Right atrium auricular region (tissue), 2 donors: Measurements from ENCODE around the gene TMEM131L. TPM values are rescaled to one million over a fixed set of nuclear protein-coding genes. Genes with fewer than 3 reads are reported as not detected.
"Not testable (repeated sequence)": the region's sequence is repeated elsewhere in the genome, so short reads cannot be mapped to it uniquely, and the experiment has no call there.

Experiments used
- DNase-seq: peaks from one replicate; pipeline ENCODE4 v3.0.0-alpha.2; 2019; ENCODE audit warnings: low spot score
- H3K27ac ChIP-seq, 2 donors: fragments of 200-600 bp; sonication (generic); 1 replicate in 1 of 2; 2 replicates in 1 of 2; pipeline ENCODE4 v1.5.1; 2016 to 2019
- H3K27me3 ChIP-seq, 2 donors: fragments of 200-600 bp; sonication (generic); one replicate each; pipeline versions ENCODE4 v1.5.1 to v1.6.0; 2017 to 2019
- H3K36me3 ChIP-seq: fragments of 200-600 bp; sonication (generic); one replicate; pipeline ENCODE4 v1.5.1; 2016
- H3K4me1 ChIP-seq, 2 donors: fragments of 200-600 bp; sonication (generic); one replicate each; pipeline versions ENCODE4 v1.5.1 to v1.6.0; 2017 to 2019
- H3K4me3 ChIP-seq, 2 donors: fragments of 200-600 bp; sonication (generic); 1 replicate in 1 of 2; 2 replicates in 1 of 2; pipeline ENCODE4 v1.5.1; 2017 to 2019; ENCODE audit warnings: mild to moderate bottlenecking in 1 of 2, moderate library complexity in 1 of 2
- H3K9me3 ChIP-seq, 2 donors: fragments of 200-600 bp; sonication (generic); one replicate each; pipeline ENCODE4 v1.5.1; 2019
- CTCF ChIP-seq, 2 donors: fragments of 200-600 bp; sonication (generic); IDR thresholded peaks; one replicate each; pipeline ENCODE4 v1.5.1; 2019; ENCODE audit warnings: antibody characterized with exemption in 2 of 2
- total RNA-seq, 2 donors: library from RNA; depleted of rRNA; stranded (reverse); fragments of >200 nt; gene quantifications; one replicate each; pipeline ENCODE4 v1.1.0, GENCODE V29; 2016

Gene TMEM131L
- total RNA-seq, 2 donors from 2014 or later, result 10.9 to 15.4 TPM

- no peaks in the 10 kb centered on the region for H3K27me3 ChIP-seq
- no peak for DNase-seq
- H3K36me3 ChIP-seq, result no peaks in the 10 kb centered on the region
- no peaks in the 10 kb centered on the region for H3K9me3 ChIP-seq
- no peak overlapping the region for H3K4me3 ChIP-seq
- H3K27ac ChIP-seq, result no peak overlapping the region
- no peak for TF ChIP-seq CTCF (IDR thresholded peaks at IDR 0.05)
- no peaks in the 10 kb centered on the region for H3K4me1 ChIP-seq
These were observed 15.6 kb upstream of the TMEM131L start for GRCh38 chr4:153450544-153450917.

GRCh38 chr4:153451145-153451544 is 15.0 kb upstream of the TMEM131L start:
- not testable (repeated sequence) for H3K4me3 ChIP-seq, DNase-seq, H3K36me3 ChIP-seq, H3K4me1 ChIP-seq, H3K9me3 ChIP-seq, H3K27ac ChIP-seq, H3K27me3 ChIP-seq

- TF ChIP-seq CTCF (IDR thresholded peaks at IDR 0.05), result no peak
- Histone ChIP-seq H3K4me3 (no peak overlapping the region), H3K4me1 (no peaks in the 10 kb centered on the region), H3K27ac (no peak overlapping the region), H3K36me3 (no peaks in the 10 kb centered on the region), H3K9me3 (no peaks in the 10 kb centered on the region), H3K27me3 (no peaks in the 10 kb centered on the region)
- no peak for DNase-seq
These were observed 14.1 kb upstream of the TMEM131L start for GRCh38 chr4:153451911-153452657.

GRCh38 chr4:153452658-153453378 is 13.3 kb upstream of the TMEM131L start:
- DNase-seq, result no peak
- Histone ChIP-seq H3K4me1 (no peaks in the 10 kb centered on the region), H3K27me3 (no peaks in the 10 kb centered on the region), H3K9me3 (no peaks in the 10 kb centered on the region), H3K4me3 (no peak overlapping the region), H3K36me3 (no peaks in the 10 kb centered on the region), H3K27ac (no peak overlapping the region)
- TF ChIP-seq CTCF (IDR thresholded peaks at IDR 0.05), result no peak

- H3K9me3 ChIP-seq, result no peaks in the 10 kb centered on the region
- H3K4me1 ChIP-seq, result no peaks in the 10 kb centered on the region
- no peak overlapping the region for H3K27ac ChIP-seq
- DNase-seq, result no peak
- TF ChIP-seq CTCF (IDR thresholded peaks at IDR 0.05), result no peak
- no peaks in the 10 kb centered on the region for H3K36me3 ChIP-seq
- H3K27me3 ChIP-seq, result no peaks in the 10 kb centered on the region
- no peak overlapping the region for H3K4me3 ChIP-seq
These were observed 12.8 kb upstream of the TMEM131L start for GRCh38 chr4:153453402-153453801.

GRCh38 chr4:153458969-153459368 is 7.2 kb upstream of the TMEM131L start:
- H3K4me3 ChIP-seq, result no peak overlapping the region
- H3K4me1 ChIP-seq, result no peaks in the 10 kb centered on the region
- no peak overlapping the region for H3K27ac ChIP-seq
- DNase-seq, result no peak
- TF ChIP-seq CTCF (IDR thresholded peaks at IDR 0.05), result no peak
- no peaks in the 10 kb centered on the region for H3K27me3 ChIP-seq
- no peaks in the 10 kb centered on the region for H3K9me3 ChIP-seq
- no peaks in the 10 kb centered on the region for H3K36me3 ChIP-seq

- not testable (repeated sequence) for H3K9me3 ChIP-seq, H3K36me3 ChIP-seq, DNase-seq, H3K4me3 ChIP-seq, H3K27ac ChIP-seq, H3K27me3 ChIP-seq
- peaks cover 0 to 12% of the 10 kb centered on the region in 2 donors for H3K4me1 ChIP-seq
These were observed 4.6 kb upstream of the TMEM131L start for GRCh38 chr4:153461549-153461948.
